Neural crest cell (in vitro differentiated cells): ENCODE results near the gene GSTM3. TPM values are rescaled to one million over a fixed set of nuclear protein-coding genes. Genes with fewer than 3 reads are reported as not detected.
A peak's percentile ranks its signal among the peaks of the same experiment; 100 is the strongest.

Experiments used
- DNase-seq: peaks from one replicate; pipeline ENCODE4 v3.0.0; 2021; ENCODE audit warnings: low read depth, mixed read lengths, low spot score
- H3K27ac Mint-ChIP-seq: one replicate; pipeline ENCODE4 v1.8.0; 2021; ENCODE audit warnings: mild to moderate bottlenecking, mixed read lengths; ENCODE audit not compliant: unreplicated experiment
- H3K27me3 Mint-ChIP-seq: 2 replicates; pipeline ENCODE4 v1.8.0; 2021; ENCODE audit warnings: low read depth, mild to moderate bottlenecking, mixed read lengths
- H3K36me3 Mint-ChIP-seq: 2 replicates; pipeline ENCODE4 v1.8.0; 2021; ENCODE audit warnings: low read depth, mild to moderate bottlenecking, mixed read lengths
- H3K4me1 Mint-ChIP-seq: 2 replicates; pipeline ENCODE4 v1.8.0; 2021; ENCODE audit warnings: mixed read lengths
- H3K4me3 Mint-ChIP-seq: one replicate; pipeline ENCODE4 v1.8.0; 2021; ENCODE audit warnings: mild to moderate bottlenecking, mixed read lengths
- H3K9me3 Mint-ChIP-seq: 2 replicates; pipeline ENCODE4 v1.8.0; 2021; ENCODE audit warnings: mixed read lengths
- CTCF ChIP-seq: fragments of 200-600 bp; sonication (generic); conservative IDR thresholded peaks from 2 replicates; pipeline ENCODE4 v1.5.0; 2021; ENCODE audit warnings: antibody characterized with exemption, mild to moderate bottlenecking
- total RNA-seq: library from RNA; stranded (reverse); gene quantifications from 2 replicates; pipeline ENCODE4 v1.2.1, GENCODE V29; 2021

The GSTM3 gene
- total RNA-seq, 1 donor from 2014 or later: 56.5 TPM

DNA sequence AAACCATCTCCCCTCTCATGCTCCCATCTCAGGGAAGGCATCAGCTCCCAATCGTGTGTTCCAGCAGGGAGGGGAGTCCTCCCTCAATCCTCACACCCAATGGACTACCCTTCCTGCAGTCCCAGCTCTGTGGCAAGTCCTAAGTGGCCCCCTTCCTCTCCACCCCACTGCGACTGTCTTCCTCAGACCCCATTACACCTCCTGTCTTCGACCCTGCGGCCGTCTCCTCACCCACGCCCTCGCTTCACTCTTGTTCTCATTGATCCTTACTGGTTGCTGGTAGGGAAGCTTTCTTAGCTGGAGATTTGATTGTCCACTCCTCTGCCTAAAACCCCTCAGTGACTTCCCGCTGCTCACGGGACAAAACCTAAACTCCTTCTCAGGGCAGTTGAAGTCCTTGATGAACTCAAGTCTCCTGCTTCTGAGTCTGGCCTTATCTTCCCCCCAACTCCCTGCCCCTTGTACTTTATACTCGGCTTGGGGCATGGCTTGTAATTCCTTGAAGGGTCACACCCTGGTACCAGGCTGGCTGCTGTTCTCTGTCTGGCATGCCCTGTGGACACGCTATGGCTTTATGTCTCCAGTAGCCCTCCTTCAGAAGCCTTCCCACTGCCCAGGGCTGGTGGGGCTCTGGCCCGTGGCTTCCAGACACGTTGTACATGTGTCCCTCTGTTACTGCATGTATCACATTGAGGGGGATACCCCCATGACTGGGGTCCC is 25.2 kb upstream of the GSTM3 start:
- no peaks in the 10 kb centered on the region for H3K27me3 Mint-ChIP-seq
- DNase-seq: no peak
- TF ChIP-seq CTCF: no peak
- no peaks in the 10 kb centered on the region for H3K36me3 Mint-ChIP-seq
- peaks cover 3% of the 10 kb centered on the region for H3K4me1 Mint-ChIP-seq
- H3K27ac Mint-ChIP-seq: no peak overlapping the region
- no peaks in the 10 kb centered on the region for H3K9me3 Mint-ChIP-seq
- H3K4me3 Mint-ChIP-seq: no peak overlapping the region

DNA sequence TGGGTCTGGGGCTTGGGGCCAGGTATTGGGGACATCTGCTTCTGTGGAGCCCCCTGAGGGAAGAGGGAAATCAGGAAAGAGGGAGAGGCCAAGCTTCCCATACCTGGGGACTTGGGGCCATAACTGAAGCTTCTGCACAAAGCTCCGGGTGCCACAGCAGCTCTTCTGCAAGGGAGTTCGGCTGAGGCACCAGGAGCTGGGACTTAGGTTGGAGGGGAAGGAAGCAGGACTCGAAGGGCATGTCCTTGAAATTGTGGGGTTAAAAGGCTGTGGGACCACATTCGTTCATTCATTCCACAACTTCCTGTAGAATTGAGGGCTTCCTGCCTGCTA is 24.6 kb upstream of the GSTM3 start:
- Mint-ChIP-seq H3K4me1 (no peaks in the 10 kb centered on the region), H3K27me3 (no peaks in the 10 kb centered on the region), H3K4me3 (no peak overlapping the region), H3K36me3 (no peaks in the 10 kb centered on the region), H3K9me3 (no peaks in the 10 kb centered on the region), H3K27ac (no peak overlapping the region)
- no peak for DNase-seq
- TF ChIP-seq CTCF: no peak

- no peak for TF ChIP-seq CTCF
- Mint-ChIP-seq H3K36me3 (no peaks in the 10 kb centered on the region), H3K27me3 (no peaks in the 10 kb centered on the region), H3K4me1 (no peaks in the 10 kb centered on the region), H3K27ac (peak overlapping the region; percentile 75), H3K9me3 (no peaks in the 10 kb centered on the region), H3K4me3 (no peak overlapping the region)
- no peak for DNase-seq
Measured at GRCh38 chr1:109764561-109765482, 24.0 kb upstream of the GSTM3 start.

GRCh38 chr1:109763646-109764415 is 23.0 kb upstream of the GSTM3 start, which contains the start of gene EPS8L3:
Gene EPS8L3, minus strand, starts transcription at chr1:109763923. Its CDS starts 2,174 bp downstream, at chr1:109761749.
- Mint-ChIP-seq H3K27me3 (no peaks in the 10 kb centered on the region), H3K4me1 (no peaks in the 10 kb centered on the region), H3K36me3 (no peaks in the 10 kb centered on the region), H3K4me3 (no peak within 1 kb of the TSS), H3K9me3 (no peaks in the 10 kb centered on the region), H3K27ac (peak within 1 kb of the TSS; percentile 75)
- no peak for DNase-seq
- no peak for TF ChIP-seq CTCF
